ENCODE data around the gene ZNF254. TPM values are rescaled to one million over a fixed set of nuclear protein-coding genes. Genes with fewer than 3 reads are reported as not detected.

Gene ZNF254
- total RNA-seq, 2 experiments from 2014 or later: 13.4 to 14.0 TPM

GRCh38 chr19:24173882-24174281 is 86.9 kb downstream of the ZNF254 start:
- no peaks in the 10 kb centered on the region for H3K36me3 ChIP-seq (ENCODE audit: insufficient read depth, low read length)
- CTCF ChIA-PET: no interaction called here
- TF ChIP-seq CTCF (IDR thresholded peaks at IDR 0.05): no peak
- no peak for ATAC-seq (ENCODE audit: poor library complexity)
- no peaks in the 10 kb centered on the region for H3K4me1 Mint-ChIP-seq (ENCODE audit: low read depth)
- POLR2A ChIA-PET: no interaction called here
- no peak for DNase-seq
- no peaks in the 10 kb centered on the region for H3K27me3 ChIP-seq (ENCODE audit: control insufficient read depth in 1 of 2, insufficient read depth in 2 of 2, low read length in 2 of 2)
- peaks cover 16% of the 10 kb centered on the region for H3K36me3 Mint-ChIP-seq (ENCODE audit: low read depth)
- peaks cover 20 to 30% of the 10 kb centered on the region in 2 experiments for H3K9me3 ChIP-seq (ENCODE audit: control insufficient read depth in 1 of 2, insufficient read depth in 1 of 2, low read length in 2 of 2)
- H3K4me1 ChIP-seq (ENCODE audit: insufficient read depth, low read length): no peaks in the 10 kb centered on the region
- no peaks in the 10 kb centered on the region for H3K27me3 Mint-ChIP-seq
- H3K4me3 Mint-ChIP-seq: no peak overlapping the region
- H3K27ac ChIP-seq (ENCODE audit: low read depth in 1 of 2, low read length in 2 of 2): no peak overlapping the region
- intact Hi-C loops (cut with DNase I, micrococcal nuclease): no loop called here
- H3K9me3 Mint-ChIP-seq: peaks cover 17% of the 10 kb centered on the region
- H3K4me3 ChIP-seq (ENCODE audit: low read length): no peak overlapping the region
- no peak overlapping the region for H3K27ac Mint-ChIP-seq

GRCh38 chr19:24177686-24178085 is 90.7 kb downstream of the ZNF254 start:
- Histone ChIP-seq H3K27me3 (ENCODE audit: control insufficient read depth in 1 of 2, insufficient read depth in 2 of 2, low read length in 2 of 2) (no peaks in the 10 kb centered on the region), H3K36me3 (ENCODE audit: insufficient read depth, low read length) (no peaks in the 10 kb centered on the region), H3K27ac (ENCODE audit: low read depth in 1 of 2, low read length in 2 of 2) (no peak overlapping the region), H3K4me3 (ENCODE audit: low read length) (no peak overlapping the region), H3K4me1 (ENCODE audit: insufficient read depth, low read length) (no peaks in the 10 kb centered on the region), H3K9me3 (ENCODE audit: control insufficient read depth in 1 of 2, insufficient read depth in 1 of 2, low read length in 2 of 2) (peaks cover 30 to 45% of the 10 kb centered on the region in 2 experiments)
- peaks cover 14% of the 10 kb centered on the region for H3K36me3 Mint-ChIP-seq (ENCODE audit: low read depth)
- H3K4me1 Mint-ChIP-seq (ENCODE audit: low read depth): no peaks in the 10 kb centered on the region
- CTCF ChIA-PET: no interaction called here
- no peak for TF ChIP-seq CTCF (IDR thresholded peaks at IDR 0.05)
- intact Hi-C loops (cut with DNase I, micrococcal nuclease): no loop called here
- ATAC-seq (ENCODE audit: poor library complexity): no peak
- no peak overlapping the region for H3K27ac Mint-ChIP-seq
- POLR2A ChIA-PET: no interaction called here
- no peaks in the 10 kb centered on the region for H3K27me3 Mint-ChIP-seq
- peaks cover 13% of the 10 kb centered on the region for H3K9me3 Mint-ChIP-seq
- H3K4me3 Mint-ChIP-seq: no peak overlapping the region
- no peak for DNase-seq

- Histone ChIP-seq H3K27me3 (ENCODE audit: control insufficient read depth in 1 of 2, insufficient read depth in 2 of 2, low read length in 2 of 2) (no peaks in the 10 kb centered on the region), H3K4me3 (ENCODE audit: low read length) (no peak overlapping the region), H3K4me1 (ENCODE audit: insufficient read depth, low read length) (no peaks in the 10 kb centered on the region), H3K36me3 (ENCODE audit: insufficient read depth, low read length) (no peaks in the 10 kb centered on the region), H3K9me3 (ENCODE audit: control insufficient read depth in 1 of 2, insufficient read depth in 1 of 2, low read length in 2 of 2) (peaks cover 30 to 41% of the 10 kb centered on the region in 2 experiments), H3K27ac (ENCODE audit: low read depth in 1 of 2, low read length in 2 of 2) (no peak overlapping the region)
- Mint-ChIP-seq H3K4me3 (no peak overlapping the region), H3K27ac (no peak overlapping the region), H3K27me3 (no peaks in the 10 kb centered on the region), H3K36me3 (ENCODE audit: low read depth) (peaks cover 14% of the 10 kb centered on the region), H3K9me3 (peaks cover 12% of the 10 kb centered on the region), H3K4me1 (ENCODE audit: low read depth) (no peaks in the 10 kb centered on the region)
- TF ChIP-seq CTCF (IDR thresholded peaks at IDR 0.05): no peak
- ATAC-seq (ENCODE audit: poor library complexity): no peak
- POLR2A ChIA-PET: no interaction called here
- CTCF ChIA-PET: no interaction called here
- intact Hi-C loops (cut with DNase I, micrococcal nuclease): no loop called here
- no peak for DNase-seq
Measured at GRCh38 chr19:24178207-24178606, 91.2 kb downstream of the ZNF254 start.

Other genes starting within 250 kb of the ZNF254 start
- gene ZNF726, start 172.3 kb upstream of the ZNF254 start, total RNA-seq: 1 to 10 TPM; 2.6 to 3.5 TPM